GM23338 (cell line): ENCODE measurements around the gene ADCY5. TPM values are rescaled to one million over a fixed set of nuclear protein-coding genes. Genes with fewer than 3 reads are reported as not detected.

ENCODE experiments used
- ATAC-seq: fragments of 200-7000 bp; cut with Tn5 transposase; 3 replicates; pipeline ENCODE4 v1.9.1; 2020
- DNase-seq: peaks from one replicate; pipeline ENCODE4 v3.0.0-alpha.2; 2015; ENCODE audit warnings: low spot score
- H2AFZ ChIP-seq: fragments of 200-600 bp; sonication (generic); 2 replicates; pipeline ENCODE4 v1.8.0; 2016; ENCODE audit warnings: antibody characterized with exemption, mild to moderate bottlenecking, moderate library complexity
- H3F3A ChIP-seq: fragments of 200-600 bp; sonication (generic); replicated peaks from 2 replicates; pipeline ENCODE4 v1.8.0; 2017; ENCODE audit warnings: antibody characterized with exemption, mixed run types, low read depth
- H3K27ac ChIP-seq: fragments of 200-600 bp; sonication (generic); 2 replicates; pipeline ENCODE4 v1.6.1; 2016; ENCODE audit warnings: low read depth
- H3K27me3 ChIP-seq: fragments of 200-600 bp; sonication (generic); 2 replicates; pipeline ENCODE4 v1.8.0; 2016; ENCODE audit warnings: mild to moderate bottlenecking, mixed run types, moderate library complexity; ENCODE audit not compliant: insufficient read depth
- H3K36me3 ChIP-seq: fragments of 200-600 bp; sonication (generic); 2 replicates; pipeline ENCODE4 v1.8.0; 2016; ENCODE audit warnings: mild to moderate bottlenecking; ENCODE audit not compliant: insufficient read depth
- H3K4me1 ChIP-seq: fragments of 200-600 bp; sonication (generic); 2 replicates; pipeline ENCODE4 v1.8.0; 2016; ENCODE audit warnings: mild to moderate bottlenecking, moderate library complexity; ENCODE audit not compliant: insufficient read depth
- H3K4me2 ChIP-seq: fragments of 200-600 bp; sonication (generic); 2 replicates; pipeline ENCODE4 v1.7.1; 2017; ENCODE audit warnings: mixed run types
- H3K4me3 ChIP-seq: fragments of 200-600 bp; sonication (generic); 2 replicates; pipeline ENCODE4 v1.6.1; 2016; ENCODE audit warnings: mixed run types
- H3K79me2 ChIP-seq: fragments of 200-600 bp; sonication (generic); replicated peaks from 2 replicates; pipeline ENCODE4 v1.8.0; 2017; ENCODE audit warnings: mild to moderate bottlenecking; ENCODE audit not compliant: insufficient read depth
- H3K9me2 ChIP-seq: fragments of 200-600 bp; sonication (generic); 2 replicates; pipeline ENCODE4 v1.8.0; 2017; ENCODE audit not compliant: insufficient read depth
- H4K20me1 ChIP-seq: fragments of 200-600 bp; sonication (generic); replicated peaks from 2 replicates; pipeline ENCODE4 v1.8.0; 2017; ENCODE audit warnings: mild to moderate bottlenecking; ENCODE audit not compliant: insufficient read depth
- H3K27ac Mint-ChIP-seq: 2 replicates; pipeline ENCODE4 v1.8.0; 2020; ENCODE audit warnings: inconsistent platforms, mild to moderate bottlenecking, moderate library complexity, mixed read lengths
- H3K27me3 Mint-ChIP-seq: 3 replicates; pipeline ENCODE4 v1.8.0; 2022; ENCODE audit warnings: low read depth, mild to moderate bottlenecking, moderate library complexity, mixed read lengths, inconsistent platforms; ENCODE audit not compliant: insufficient read depth, poor library complexity
- H3K36me3 Mint-ChIP-seq: 3 replicates; pipeline ENCODE4 v1.8.0; 2021; ENCODE audit warnings: low read depth, mild to moderate bottlenecking, inconsistent platforms, moderate library complexity, mixed read lengths
- H3K4me1 Mint-ChIP-seq: 3 replicates; pipeline ENCODE4 v1.8.0; 2020; ENCODE audit warnings: mild to moderate bottlenecking, inconsistent platforms, mixed read lengths
- H3K4me3 Mint-ChIP-seq: 3 replicates; pipeline ENCODE4 v1.8.0; 2021; ENCODE audit warnings: moderate library complexity, mild to moderate bottlenecking, inconsistent platforms, mixed read lengths
- H3K9me3 Mint-ChIP-seq: 3 replicates; pipeline ENCODE4 v1.8.0; 2020; ENCODE audit warnings: moderate library complexity, mild to moderate bottlenecking, inconsistent platforms, mixed read lengths
- EZH2phosphoT487 ChIP-seq: fragments of 200-600 bp; sonication (generic); IDR thresholded peaks from one replicate; pipeline ENCODE4 v1.8.1; 2018; ENCODE audit warnings: antibody characterized with exemption; ENCODE audit not compliant: unreplicated experiment
- NANOG ChIP-seq: IDR thresholded peaks from 2 replicates; pipeline ENCODE4 v1.6.1; 2016; ENCODE audit warnings: antibody characterized with exemption, borderline replicate concordance
- POLR2AphosphoS5 ChIP-seq: IDR thresholded peaks from 2 replicates; pipeline ENCODE4 v1.6.1; 2016; ENCODE audit warnings: antibody characterized with exemption, low read depth
- STAT1 ChIP-seq: IDR thresholded peaks from one replicate; pipeline ENCODE4 v1.6.1; 2016; ENCODE audit warnings: antibody characterized with exemption; ENCODE audit not compliant: unreplicated experiment
- polyA plus RNA-seq: library from polyadenylated mRNA; unstranded; fragments of >200 nt; fragmentation: Nextera tagmentation; extraction: Ambion mirVana; gene quantifications from 2 replicates; pipeline ENCODE4 v1.2.1, GENCODE V29; 2016
- total RNA-seq: library from RNA; depleted of rRNA; stranded (reverse); fragments of >200 nt; shearing (Covaris generic); gene quantifications from 2 replicates; pipeline ENCODE4 v1.2.3, GENCODE V29; 2014
- TF ChIP-seq, protein P1 (sequence below): fragments of 250-450 bp; sonication (Bioruptor Pico); IDR thresholded peaks from 2 replicates; pipeline ENCODE4 v1.5.0; 2020; ENCODE audit warnings: mild to moderate bottlenecking, moderate library complexity
- TF ChIP-seq, protein P2 (sequence below), 2 experiments: fragments of 200-600 bp in 1 of 2; sonication (generic) in 1 of 2; conservative IDR thresholded peaks; 2 replicates each; pipeline versions ENCODE4 v1.5.1 to v1.6.1; 2016 to 2017; ENCODE audit warnings: antibody characterized with exemption in 2 of 2, low read depth in 2 of 2, mild to moderate bottlenecking in 2 of 2, moderate library complexity in 1 of 2

The ADCY5 gene
- total and polyA plus RNA-seq, 2 experiments from 2014 or later, result 3.5 to 10.2 TPM

DNA sequence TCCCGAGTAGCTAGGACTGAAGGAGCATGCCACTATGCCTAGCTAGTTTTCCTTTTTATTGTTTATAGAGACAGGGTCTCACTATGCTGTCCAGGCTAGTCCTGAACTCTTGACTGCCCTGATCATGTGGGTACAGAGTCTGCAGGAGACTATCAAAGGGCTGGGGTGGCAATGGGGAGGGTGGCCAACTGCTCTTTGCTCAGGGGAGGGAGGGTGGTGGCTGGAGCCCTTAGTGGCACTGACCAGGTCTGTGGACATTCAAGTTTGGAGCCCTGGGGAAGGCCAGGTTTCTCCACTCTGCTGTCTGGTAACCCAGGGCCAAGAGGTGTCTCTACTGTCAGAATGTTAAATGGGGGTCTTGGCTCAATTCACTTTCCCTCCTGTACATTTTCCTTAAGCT, 125.1 kb downstream of the ADCY5 start:
- TF ChIP-seq STAT1, result no peak
- TF ChIP-seq, protein P1, sequence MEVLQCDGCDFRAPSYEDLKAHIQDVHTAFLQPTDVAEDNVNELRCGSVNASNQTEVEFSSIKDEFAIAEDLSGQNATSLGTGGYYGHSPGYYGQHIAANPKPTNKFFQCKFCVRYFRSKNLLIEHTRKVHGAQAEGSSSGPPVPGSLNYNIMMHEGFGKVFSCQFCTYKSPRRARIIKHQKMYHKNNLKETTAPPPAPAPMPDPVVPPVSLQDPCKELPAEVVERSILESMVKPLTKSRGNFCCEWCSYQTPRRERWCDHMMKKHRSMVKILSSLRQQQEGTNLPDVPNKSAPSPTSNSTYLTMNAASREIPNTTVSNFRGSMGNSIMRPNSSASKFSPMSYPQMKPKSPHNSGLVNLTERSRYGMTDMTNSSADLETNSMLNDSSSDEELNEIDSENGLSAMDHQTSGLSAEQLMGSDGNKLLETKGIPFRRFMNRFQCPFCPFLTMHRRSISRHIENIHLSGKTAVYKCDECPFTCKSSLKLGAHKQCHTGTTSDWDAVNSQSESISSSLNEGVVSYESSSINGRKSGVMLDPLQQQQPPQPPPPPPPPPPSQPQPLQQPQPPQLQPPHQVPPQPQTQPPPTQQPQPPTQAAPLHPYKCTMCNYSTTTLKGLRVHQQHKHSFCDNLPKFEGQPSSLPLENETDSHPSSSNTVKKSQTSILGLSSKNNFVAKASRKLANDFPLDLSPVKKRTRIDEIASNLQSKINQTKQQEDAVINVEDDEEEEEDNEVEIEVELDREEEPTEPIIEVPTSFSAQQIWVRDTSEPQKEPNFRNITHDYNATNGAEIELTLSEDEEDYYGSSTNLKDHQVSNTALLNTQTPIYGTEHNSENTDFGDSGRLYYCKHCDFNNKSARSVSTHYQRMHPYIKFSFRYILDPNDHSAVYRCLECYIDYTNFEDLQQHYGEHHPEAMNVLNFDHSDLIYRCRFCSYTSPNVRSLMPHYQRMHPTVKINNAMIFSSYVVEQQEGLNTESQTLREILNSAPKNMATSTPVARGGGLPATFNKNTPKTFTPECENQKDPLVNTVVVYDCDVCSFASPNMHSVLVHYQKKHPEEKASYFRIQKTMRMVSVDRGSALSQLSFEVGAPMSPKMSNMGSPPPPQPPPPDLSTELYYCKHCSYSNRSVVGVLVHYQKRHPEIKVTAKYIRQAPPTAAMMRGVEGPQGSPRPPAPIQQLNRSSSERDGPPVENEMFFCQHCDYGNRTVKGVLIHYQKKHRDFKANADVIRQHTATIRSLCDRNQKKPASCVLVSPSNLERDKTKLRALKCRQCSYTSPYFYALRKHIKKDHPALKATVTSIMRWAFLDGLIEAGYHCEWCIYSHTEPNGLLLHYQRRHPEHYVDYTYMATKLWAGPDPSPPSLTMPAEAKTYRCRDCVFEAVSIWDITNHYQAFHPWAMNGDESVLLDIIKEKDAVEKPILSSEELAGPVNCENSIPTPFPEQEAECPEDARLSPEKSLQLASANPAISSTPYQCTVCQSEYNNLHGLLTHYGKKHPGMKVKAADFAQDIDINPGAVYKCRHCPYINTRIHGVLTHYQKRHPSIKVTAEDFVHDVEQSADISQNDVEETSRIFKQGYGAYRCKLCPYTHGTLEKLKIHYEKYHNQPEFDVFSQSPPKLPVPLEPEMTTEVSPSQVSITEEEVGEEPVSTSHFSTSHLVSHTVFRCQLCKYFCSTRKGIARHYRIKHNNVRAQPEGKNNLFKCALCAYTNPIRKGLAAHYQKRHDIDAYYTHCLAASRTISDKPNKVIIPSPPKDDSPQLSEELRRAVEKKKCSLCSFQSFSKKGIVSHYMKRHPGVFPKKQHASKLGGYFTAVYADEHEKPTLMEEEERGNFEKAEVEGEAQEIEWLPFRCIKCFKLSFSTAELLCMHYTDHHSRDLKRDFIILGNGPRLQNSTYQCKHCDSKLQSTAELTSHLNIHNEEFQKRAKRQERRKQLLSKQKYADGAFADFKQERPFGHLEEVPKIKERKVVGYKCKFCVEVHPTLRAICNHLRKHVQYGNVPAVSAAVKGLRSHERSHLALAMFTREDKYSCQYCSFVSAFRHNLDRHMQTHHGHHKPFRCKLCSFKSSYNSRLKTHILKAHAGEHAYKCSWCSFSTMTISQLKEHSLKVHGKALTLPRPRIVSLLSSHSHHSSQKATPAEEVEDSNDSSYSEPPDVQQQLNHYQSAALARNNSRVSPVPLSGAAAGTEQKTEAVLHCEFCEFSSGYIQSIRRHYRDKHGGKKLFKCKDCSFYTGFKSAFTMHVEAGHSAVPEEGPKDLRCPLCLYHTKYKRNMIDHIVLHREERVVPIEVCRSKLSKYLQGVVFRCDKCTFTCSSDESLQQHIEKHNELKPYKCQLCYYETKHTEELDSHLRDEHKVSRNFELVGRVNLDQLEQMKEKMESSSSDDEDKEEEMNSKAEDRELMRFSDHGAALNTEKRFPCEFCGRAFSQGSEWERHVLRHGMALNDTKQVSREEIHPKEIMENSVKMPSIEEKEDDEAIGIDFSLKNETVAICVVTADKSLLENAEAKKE (CRISPR knock-in tag), result no peak
- no peak for TF ChIP-seq EZH2phosphoT487
- TF ChIP-seq POLR2AphosphoS5, result no peak
- TF ChIP-seq, protein P2, sequence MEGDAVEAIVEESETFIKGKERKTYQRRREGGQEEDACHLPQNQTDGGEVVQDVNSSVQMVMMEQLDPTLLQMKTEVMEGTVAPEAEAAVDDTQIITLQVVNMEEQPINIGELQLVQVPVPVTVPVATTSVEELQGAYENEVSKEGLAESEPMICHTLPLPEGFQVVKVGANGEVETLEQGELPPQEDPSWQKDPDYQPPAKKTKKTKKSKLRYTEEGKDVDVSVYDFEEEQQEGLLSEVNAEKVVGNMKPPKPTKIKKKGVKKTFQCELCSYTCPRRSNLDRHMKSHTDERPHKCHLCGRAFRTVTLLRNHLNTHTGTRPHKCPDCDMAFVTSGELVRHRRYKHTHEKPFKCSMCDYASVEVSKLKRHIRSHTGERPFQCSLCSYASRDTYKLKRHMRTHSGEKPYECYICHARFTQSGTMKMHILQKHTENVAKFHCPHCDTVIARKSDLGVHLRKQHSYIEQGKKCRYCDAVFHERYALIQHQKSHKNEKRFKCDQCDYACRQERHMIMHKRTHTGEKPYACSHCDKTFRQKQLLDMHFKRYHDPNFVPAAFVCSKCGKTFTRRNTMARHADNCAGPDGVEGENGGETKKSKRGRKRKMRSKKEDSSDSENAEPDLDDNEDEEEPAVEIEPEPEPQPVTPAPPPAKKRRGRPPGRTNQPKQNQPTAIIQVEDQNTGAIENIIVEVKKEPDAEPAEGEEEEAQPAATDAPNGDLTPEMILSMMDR (conservative IDR thresholded peaks at IDR 0.05; ENCODE audit: low read depth in 2 of 2), result no peak
- TF ChIP-seq NANOG, result no peak
- no peak overlapping the region for H3K27ac ChIP-seq
- ATAC-seq, result no peak
- no peak overlapping the region for H3K4me2 ChIP-seq
- Mint-ChIP-seq H3K4me1 (peaks cover 46% of the 10 kb centered on the region), H3K27ac (no peak overlapping the region), H3K36me3 (no peaks in the 10 kb centered on the region; the same call in 2 of the 3 replicates), H3K4me3 (no peak overlapping the region), H3K27me3 (peaks cover 10% of the 10 kb centered on the region), H3K9me3 (no peaks in the 10 kb centered on the region)
- no peaks in the 10 kb centered on the region for H3K79me2 ChIP-seq
- no peak for DNase-seq
- H3K36me3 ChIP-seq, result no peaks in the 10 kb centered on the region
- no peaks in the 10 kb centered on the region for H4K20me1 ChIP-seq
- no peaks in the 10 kb centered on the region for H3K27me3 ChIP-seq
- peaks cover 14% of the 10 kb centered on the region for H3K4me1 ChIP-seq
- no peaks in the 10 kb centered on the region for H3F3A ChIP-seq
- no peaks in the 10 kb centered on the region for H3K9me2 ChIP-seq
- H3K4me3 ChIP-seq, result no peak overlapping the region
- no peak overlapping the region for H2AFZ ChIP-seq
